22Rv1 (cell line): Measurements from ENCODE around the gene TM4SF18.

Experiments used
- H3K27ac ChIP-seq: fragments of 450-650 bp; 2 replicates; pipeline ENCODE4 v1.5.1; 2017
- ZFX ChIP-seq: fragments of 450-650 bp; IDR thresholded peaks from 2 replicates; pipeline ENCODE4 v1.6.1; 2017; ENCODE audit warnings: antibody characterized with exemption, borderline replicate concordance
- TF ChIP-seq, protein P1 (sequence below): fragments of 450-650 bp; IDR thresholded peaks from 2 replicates; pipeline ENCODE4 v1.5.1; 2017; ENCODE audit warnings: mild to moderate bottlenecking

Gene TM4SF18

DNA sequence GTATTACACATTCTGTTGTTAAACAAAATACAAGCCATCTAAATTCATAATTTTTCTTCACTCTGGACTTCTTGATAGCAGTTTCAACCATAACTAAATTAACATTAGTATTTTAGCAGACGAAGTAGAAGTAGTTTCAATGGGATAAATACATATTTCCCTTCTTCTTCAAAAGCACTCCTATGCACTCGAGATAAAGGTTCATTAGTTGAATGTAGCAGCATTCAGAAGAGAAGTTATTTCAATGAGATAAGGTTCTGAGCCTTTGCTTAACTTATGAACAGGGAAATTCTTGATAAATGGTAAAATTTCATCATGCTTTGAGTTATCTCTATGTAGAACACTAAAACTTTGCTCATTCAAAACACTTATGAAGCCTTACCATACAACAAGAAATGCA lies 11.8 kb downstream of the TM4SF18 start:
- TF ChIP-seq, protein P1, sequence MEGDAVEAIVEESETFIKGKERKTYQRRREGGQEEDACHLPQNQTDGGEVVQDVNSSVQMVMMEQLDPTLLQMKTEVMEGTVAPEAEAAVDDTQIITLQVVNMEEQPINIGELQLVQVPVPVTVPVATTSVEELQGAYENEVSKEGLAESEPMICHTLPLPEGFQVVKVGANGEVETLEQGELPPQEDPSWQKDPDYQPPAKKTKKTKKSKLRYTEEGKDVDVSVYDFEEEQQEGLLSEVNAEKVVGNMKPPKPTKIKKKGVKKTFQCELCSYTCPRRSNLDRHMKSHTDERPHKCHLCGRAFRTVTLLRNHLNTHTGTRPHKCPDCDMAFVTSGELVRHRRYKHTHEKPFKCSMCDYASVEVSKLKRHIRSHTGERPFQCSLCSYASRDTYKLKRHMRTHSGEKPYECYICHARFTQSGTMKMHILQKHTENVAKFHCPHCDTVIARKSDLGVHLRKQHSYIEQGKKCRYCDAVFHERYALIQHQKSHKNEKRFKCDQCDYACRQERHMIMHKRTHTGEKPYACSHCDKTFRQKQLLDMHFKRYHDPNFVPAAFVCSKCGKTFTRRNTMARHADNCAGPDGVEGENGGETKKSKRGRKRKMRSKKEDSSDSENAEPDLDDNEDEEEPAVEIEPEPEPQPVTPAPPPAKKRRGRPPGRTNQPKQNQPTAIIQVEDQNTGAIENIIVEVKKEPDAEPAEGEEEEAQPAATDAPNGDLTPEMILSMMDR: no peak
- no peak for TF ChIP-seq ZFX
- H3K27ac ChIP-seq: no peak overlapping the region

DNA sequence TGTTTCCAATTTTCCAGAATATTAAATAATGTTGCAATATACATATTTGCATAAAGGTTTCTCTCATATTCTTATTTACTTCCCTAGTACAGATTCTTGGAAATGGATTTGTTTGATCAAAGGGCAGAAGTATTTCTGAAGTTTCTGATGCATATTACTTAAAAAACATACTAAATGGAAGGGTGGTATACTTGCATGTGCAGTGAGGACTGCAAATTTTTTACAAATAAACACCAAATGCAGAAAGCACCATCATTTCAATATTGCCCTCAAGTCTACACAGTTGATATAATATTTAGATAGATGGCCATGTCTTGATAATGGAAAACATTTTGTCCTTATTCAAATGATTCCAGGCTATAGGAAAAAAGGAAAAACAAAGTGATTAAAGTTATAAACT lies 12.3 kb downstream of the TM4SF18 start:
- H3K27ac ChIP-seq: no peak overlapping the region
- no peak for TF ChIP-seq ZFX
- TF ChIP-seq, protein P1: no peak

- TF ChIP-seq, protein P1: no peak
- no peak for TF ChIP-seq ZFX
- H3K27ac ChIP-seq: no peak overlapping the region
Observed at GRCh38 chr3:149319750-149320149, 13.7 kb downstream of the TM4SF18 start.

- H3K27ac ChIP-seq: no peak overlapping the region
- TF ChIP-seq, protein P1: no peak
- TF ChIP-seq ZFX: no peak
Observed at GRCh38 chr3:149317072-149317471, 16.4 kb downstream of the TM4SF18 start.

DNA sequence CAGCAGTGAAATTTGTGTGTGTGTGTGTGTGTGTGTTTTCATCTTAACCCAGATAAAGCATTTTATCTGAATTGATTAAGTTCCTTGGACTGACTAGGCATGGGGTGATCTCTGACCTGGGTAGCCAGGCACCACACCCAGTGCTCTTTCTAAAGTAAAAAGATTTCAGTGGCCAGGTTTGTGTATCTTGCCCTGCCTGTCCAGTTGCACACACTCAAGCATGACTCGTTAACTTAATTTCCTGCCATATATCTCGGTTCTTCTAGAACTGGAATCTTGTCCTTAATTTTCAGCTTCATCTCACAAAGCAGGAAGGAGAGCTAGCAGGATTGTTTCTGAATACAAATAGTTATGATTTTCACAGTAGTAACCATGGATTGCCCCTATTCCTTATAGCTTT lies 17.0 kb downstream of the TM4SF18 start:
- TF ChIP-seq ZFX: no peak
- TF ChIP-seq, protein P1: no peak
- H3K27ac ChIP-seq: no peak overlapping the region

DNA sequence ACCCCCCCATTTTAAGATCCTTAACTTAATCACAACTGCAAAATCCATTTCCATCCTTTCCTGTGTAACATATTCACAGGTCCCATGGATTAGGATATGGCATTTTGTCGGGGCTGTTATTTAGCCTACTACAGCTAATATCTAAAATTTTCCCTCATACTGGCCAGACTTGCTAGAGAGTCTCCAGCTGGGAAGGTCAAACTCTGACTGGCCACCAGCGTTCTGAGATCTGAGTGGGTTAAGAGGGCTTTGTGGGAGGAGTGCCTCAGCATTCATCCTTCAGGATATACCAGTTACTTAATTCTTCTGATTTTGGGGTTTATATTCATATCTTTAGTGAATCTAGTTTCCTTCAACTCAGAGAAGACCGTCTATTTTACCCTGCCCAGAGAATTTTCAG lies 17.7 kb downstream of the TM4SF18 start:
- no peak overlapping the region for H3K27ac ChIP-seq
- no peak for TF ChIP-seq ZFX
- TF ChIP-seq, protein P1: no peak

DNA sequence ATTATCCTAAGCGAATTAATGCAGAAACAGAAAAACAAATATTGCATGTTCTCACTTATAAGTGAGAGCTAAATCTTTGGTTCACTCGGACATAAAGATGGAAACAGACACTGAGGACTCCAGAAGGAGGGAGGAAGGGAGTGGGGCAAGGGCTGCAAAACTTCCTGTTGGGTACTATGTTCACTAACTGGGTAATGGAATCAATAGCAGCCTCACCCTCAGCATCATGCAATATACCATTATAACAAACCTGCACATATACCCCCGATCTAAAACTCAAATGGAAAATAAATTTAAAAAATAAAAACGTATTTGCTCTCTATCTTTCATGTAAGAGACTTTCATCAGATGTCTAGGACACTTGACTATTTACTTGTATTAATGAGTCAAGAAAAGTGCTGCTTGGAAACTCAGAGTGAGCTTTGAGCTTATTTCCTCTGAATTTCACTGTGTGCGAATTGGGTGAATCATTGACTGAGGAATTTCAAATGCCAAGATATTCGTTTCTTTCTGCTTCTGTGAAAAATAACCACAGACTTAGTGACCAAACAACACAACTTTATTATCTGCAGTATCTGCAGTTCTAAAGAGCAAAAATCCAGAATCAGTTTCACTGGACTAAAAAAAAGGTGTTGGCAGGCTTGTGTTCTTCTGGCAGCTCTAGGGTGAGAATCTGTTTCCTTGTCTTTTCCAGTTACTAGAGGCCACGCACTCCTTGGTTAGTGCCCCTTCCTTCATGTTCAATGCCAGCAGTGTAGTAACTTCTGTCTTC lies 18.4 kb downstream of the TM4SF18 start:
- TF ChIP-seq, protein P1: no peak
- no peak for TF ChIP-seq ZFX
- no peak overlapping the region for H3K27ac ChIP-seq
